SKM-1 (cell line): ENCODE data around the gene RNF5.
A peak's percentile ranks its signal among the peaks of the same experiment; 100 is the strongest.
"Not testable (repeated sequence)": the region's sequence is repeated elsewhere in the genome, so short reads cannot be mapped to it uniquely, and the experiment has no call there.

Source experiments
- DNase-seq: peaks from one replicate; lab custom pipeline; 2025; ENCODE audit not compliant: unreplicated experiment; lab: John Stamatoyannopoulos, UW

Gene RNF5

DNA sequence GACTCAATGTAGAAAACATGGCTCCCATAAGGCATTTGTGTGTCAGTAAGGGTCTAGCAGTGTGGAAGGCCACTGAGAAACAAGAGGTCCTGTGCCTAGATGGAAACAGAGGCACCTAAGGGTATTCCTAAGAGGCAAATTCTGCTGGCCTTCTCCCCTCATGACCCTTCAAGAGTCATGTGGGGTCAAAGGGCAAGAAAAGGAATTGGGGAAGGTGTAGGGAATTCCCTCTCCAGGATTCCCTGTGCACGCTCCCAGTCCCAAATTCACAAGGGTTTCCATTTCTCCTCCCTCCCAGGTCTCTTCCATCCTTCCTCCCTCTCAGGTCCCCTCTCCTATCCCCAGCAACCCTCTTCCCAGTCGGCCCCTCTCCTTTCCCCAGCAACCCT lies 2.9 kb upstream of the RNF5 start:
- DNase-seq, result no peak

DNA sequence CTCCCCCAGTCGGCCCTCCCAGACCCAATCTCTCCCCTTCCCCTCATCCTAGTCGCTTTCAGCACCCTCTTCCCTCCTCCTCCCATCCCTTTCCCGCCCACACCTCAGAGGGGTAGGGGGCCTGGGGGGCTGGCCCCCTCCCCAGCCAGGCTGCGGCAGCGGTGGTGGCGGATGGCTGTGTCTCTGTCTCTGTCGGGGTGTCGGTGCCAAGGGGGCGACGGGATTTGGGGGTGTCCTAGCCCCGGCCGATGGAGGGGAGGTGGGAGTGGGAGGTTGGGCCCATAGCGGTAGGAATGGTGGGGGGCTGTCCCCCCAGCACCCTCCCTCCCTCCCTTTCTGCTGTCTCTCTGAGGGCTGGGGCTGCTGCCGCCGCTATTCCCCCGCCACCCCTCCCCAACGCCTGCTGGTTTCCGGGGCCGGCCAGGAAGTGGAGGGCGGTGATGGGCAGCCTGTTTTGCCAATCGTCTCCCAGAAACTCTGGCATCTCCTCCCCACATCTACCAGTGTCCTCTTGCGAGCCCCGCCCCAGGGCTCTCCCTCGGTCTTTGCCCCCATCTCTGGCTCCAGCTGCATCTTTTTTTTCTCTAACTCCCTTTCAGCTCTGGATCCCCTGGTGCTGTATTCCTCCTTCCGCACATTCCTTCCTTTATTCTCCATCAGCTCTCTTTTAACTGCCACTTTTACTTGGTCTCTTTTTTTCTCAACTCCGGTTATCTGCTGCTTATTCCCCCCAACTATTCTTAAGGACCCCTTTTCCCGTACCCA lies 2.3 kb upstream of the RNF5 start, which contains the start of gene AGPAT1:
Gene AGPAT1 (minus strand): TSS at position 374 of the 765 bp plus-strand sequence. CDS start 4,588 bp downstream, outside the sequence.
- DNase-seq, result peak; percentile 95

DNA sequence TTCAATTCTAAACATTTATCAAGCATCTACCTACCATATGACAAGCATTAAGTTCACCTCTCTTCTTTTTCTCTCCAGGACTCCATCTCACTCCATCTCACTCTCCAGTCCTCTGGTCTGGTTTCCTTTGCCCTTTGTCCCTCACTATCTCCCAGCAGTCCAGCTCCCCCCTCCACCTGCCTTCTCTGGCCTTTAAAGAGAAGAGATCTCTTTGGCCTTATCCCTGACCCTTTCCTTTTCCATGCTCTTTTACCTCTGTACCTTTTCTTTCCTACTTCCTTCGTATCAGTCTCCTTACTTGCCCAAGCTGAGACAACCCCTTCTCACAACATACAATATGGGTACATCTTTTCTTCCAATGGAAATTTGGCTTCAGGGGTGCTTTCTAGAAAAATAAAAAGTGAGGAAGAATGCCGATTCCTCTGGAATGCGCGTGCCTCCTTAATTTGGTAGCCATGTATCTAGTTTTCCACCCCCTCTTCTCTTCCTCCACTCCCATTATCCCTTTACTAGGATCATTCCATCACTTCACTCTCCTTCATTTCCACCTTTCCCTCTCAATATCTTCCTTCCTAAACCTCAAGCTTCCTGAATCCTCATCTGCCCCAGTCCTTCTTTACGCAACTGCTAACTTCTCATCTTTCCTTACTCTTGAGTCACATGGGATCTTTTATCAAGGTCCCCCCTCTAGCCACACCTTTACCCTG lies 1.6 kb upstream of the RNF5 start:
- DNase-seq, result no peak

DNA sequence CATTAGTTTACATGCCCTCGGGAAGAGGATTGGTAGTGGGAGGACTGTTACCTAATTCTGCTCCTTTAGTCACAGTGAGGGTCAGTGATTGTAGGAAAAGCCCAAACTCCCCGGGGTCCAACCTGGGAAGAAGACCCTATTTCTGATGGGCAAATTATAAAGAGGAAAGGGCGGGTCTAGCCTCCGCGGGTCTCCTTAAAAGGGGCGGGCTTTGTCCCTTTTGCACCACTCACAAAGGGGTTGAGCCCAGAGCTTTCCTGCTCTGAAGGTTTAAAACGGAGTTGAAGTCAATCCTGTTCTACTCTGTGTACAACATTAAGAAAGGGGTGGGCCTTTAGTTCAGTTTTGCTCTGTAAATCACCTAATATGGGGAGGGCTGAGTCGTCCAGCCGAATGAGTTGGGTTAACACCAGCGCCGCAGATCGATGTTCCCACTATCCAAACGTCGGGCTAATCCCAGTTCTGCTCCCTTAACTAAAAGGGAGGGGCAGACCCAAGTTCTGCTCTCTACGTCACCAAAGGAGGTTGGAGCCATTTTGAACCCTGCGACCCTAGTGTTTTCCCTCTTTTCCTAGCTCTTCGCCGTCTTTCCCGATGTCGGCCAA lies 920 bp upstream of the RNF5 start:
- no peak for DNase-seq

DNA sequence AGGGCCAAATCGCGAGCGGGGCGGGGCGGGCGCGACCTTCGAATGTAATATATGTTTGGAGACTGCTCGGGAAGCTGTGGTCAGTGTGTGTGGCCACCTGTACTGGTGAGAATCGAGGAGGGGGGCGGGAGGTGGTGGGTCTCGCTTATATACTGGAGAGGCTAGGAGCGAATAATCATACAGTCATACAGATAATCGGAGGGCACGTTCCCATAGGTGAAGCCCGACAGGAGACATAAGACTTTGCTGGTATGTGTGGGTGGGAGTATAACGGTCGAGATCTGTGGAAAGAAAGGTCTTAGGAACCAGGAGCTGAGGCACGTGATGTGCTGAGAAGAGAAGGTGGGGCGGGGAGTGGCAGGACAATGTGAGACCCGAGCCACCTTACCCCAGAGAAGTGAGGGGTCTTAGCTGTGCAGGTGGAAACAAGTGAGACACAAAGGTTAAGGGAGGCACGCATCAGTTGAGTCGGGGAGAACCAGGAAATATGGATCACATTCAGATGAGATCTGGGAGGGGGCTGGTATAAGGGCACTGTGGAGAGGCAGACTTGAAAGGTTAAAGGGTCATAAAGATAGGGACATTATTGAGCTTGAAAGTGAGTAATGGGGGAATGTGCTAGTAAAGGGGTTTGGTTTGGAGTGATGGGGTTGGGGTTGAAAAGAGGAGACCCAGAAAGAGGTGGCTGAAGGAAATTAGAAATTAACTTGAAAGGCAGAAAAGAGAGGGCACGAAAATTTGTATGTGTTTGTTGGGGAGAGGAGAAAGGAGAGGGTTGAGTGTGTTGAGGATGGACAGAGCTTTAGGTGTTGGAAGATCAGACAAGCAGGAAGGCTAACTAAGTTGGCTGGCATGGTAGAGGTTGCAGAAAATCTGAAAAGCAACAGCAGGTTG lies 589 bp downstream of the RNF5 start:
- DNase-seq, result no peak

DNA sequence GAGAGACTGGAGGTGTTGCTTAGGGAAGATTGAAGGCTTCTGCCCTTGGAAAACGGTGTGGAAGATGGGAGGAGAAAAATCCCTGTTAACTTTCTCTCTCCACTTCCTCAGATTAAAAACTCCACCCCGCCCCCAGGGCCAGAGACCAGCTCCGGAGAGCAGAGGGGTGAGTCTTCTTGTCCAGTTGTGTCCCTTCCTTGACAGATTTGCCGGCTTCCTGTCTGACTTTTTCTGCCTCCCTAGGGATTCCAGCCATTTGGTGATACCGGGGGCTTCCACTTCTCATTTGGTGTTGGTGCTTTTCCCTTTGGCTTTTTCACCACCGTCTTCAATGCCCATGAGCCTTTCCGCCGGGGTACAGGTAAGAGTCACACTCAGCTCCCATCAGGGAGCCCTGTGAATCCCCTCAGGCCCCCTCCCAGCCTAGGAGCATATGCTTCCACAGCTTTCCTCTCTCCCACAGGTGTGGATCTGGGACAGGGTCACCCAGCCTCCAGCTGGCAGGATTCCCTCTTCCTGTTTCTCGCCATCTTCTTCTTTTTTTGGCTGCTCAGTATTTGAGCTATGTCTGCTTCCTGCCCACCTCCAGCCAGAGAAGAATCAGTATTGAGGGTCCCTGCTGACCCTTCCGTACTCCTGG lies 1.7 kb downstream of the RNF5 start:
- DNase-seq, result no peak

DNA sequence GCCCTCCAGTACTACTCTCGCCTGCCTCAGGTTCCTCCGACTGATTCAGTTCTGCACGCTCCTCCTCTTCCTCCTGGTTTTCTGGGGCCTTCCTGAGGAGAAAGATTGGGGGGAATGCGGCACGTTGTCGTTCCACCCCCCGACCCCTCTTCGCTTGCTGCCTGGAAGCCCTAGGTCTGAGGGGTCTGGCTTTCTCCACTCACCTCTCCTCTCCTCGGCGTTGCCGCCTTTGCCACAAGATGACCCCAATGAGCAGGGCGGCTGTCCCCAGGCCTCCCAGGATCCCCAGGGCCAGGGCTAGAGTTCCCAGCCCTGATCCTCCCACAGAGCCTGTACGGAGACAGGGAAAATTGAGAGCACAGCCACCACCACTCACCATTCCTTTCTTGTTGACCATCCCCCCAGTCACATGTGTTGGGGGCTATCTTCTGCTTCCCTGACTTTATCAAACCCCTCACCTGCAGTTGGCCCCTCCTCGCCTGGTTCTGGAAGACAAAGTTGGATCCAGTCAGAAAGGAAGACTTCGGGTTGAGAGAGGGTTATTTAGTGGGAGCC lies 3.0 kb downstream of the RNF5 start:
- DNase-seq, result no peak

DNA sequence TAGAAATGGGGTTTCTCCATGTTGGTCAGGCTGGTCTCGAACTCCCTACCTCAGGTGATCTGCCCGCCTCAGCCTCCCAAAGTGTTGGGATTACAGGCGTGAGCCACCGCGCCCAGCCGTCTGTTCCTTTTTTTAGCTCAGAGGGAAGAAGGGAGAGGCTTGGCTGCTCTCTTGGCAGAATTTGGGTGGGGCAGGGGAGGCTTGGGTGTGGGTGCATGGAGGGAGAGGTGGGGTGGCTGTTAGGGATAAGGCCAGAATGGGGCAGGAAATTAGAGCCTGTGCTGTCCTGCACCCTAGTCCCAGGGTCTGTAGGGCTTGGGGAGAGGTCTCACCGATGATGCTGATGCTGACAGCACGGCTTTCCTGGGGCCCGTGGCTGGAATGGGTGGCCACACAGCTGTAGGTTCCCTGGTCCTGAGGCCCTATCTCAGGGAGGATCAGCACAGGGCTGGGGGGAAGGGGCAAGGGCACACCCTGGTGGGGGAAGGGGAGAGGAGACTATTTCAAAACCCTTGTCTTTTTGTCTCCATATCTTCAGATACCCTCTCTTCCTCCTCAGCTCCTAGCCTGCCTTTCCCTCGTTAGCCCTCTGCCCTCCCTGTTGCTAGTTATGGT lies 3.8 kb downstream of the RNF5 start:
- DNase-seq, result no peak

DNA sequence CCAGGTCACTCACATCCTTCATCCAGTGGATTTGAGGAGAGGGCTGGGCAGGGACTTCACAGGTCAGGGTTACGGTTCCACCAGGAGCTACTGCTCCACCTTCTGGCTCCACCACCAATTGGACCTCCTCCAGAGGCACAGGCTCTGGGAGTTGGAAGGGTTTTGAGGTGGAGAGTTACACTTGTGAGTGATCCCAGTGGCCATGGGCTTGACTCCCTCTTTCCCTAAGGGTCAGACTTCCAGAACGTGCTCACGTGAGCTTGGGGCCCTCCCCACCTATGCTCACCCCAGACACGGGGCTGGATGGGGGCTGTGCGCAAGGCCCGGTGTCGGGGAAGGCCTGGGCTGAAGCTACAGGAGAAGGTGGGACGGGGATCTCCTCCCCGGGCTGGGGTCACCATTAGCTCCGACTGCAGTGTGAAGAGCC lies 4.4 kb downstream of the RNF5 start:
- no peak for DNase-seq

DNA sequence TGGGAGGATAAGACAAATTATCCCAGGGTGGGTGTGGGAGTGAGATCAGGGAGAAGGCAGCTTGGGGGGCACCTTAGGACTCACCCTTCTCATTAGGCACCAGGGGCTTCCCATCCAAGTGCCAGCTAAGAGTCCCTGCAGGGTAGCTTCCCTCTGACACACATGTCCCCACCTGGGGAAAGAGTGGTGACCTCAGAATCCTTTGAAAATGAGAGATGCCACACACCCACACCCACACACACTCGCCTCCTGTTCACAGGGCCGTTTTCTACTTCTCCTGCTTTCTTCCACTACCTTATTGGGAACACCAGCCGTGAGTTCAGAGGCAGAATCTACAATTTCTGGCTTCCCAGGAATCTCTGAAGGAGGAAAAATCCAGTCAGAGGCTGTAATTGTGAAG lies 4.8 kb downstream of the RNF5 start:
- DNase-seq, result no peak

DNA sequence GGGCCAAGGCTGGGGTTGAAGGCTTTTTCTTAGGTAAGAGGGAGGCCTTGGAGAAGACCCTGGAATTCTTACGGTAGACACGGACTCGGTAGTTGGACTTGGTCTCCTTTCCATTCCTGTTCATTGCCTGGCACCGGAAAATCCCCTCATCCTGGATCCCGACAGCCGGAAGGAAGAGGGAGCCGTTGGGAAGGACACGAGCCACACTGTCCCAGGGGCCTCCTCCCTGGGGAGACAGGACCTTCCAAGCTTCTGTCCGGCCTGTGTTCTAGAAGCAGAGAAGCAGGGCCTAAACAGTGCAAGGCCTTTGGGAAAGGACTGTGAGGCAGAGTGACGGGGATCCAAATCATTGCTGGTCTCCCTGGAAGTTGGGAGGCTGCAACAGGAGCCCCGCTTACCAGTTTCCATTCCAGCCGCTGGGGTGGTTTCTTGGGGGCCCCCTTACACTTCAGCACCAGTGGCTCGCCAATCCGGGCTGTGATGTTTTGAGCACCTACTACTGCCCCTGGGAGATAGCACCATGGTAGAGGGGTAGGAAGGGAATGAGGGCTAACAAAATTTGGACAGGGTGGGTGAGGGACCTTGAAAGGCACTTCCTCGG lies 5.4 kb downstream of the RNF5 start:
- DNase-seq, result no peak

DNA sequence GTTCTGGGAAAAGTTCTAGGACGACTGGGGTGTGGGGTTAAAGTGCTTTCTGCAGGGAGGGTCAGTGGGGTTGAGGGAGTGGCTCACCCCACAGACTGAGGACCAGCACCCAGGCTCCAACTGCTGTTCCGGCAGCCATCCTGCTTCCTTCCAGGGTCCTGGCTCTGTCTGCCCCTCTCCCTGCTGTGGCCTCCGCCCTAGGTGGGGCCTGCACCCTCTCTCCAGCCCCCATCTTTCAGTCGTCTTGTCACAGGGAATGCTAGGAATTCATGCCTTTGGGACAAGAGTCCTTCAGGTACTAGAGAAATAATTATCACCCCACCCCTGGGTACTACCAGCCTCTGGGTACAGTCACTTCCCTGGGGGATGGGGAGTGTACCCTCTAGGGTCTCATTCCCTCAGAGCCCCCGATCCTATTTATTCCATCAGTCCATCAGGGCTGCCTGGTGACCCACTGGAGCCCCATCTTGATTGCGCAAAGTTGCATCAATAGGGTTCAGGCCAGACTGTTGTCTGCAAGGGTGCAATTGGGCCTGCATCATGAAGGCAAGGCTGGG lies 6.0 kb downstream of the RNF5 start, which contains the start of gene AGER:
Gene AGER (minus strand): TSS at position 170 of the 557 bp plus-strand sequence. CDS start 31 bp downstream, at position 139.
- DNase-seq, result no peak

DNA sequence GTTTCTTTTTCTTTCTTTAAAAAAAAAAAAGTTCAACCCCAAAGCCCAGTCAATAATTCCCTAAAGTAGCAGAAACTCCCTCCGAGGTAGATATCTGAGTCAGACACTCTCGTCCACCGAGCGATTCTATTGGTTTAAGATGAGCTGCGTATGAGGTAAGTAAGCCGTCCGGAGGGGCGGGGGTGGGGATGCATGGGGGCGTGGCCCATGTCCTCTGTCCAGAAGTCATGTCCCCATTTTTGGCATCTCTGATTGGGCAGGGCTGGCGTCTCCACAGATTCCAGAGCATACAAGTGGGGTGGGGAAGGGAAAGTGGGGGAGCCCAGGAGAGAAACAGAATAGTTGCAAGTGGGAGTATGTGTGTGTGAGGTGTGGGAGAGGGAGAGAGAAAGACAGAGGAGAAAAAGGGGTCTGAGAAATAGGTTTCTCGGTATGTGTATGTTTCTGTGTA lies 7.5 kb downstream of the RNF5 start:
- not testable (repeated sequence) for DNase-seq

DNA sequence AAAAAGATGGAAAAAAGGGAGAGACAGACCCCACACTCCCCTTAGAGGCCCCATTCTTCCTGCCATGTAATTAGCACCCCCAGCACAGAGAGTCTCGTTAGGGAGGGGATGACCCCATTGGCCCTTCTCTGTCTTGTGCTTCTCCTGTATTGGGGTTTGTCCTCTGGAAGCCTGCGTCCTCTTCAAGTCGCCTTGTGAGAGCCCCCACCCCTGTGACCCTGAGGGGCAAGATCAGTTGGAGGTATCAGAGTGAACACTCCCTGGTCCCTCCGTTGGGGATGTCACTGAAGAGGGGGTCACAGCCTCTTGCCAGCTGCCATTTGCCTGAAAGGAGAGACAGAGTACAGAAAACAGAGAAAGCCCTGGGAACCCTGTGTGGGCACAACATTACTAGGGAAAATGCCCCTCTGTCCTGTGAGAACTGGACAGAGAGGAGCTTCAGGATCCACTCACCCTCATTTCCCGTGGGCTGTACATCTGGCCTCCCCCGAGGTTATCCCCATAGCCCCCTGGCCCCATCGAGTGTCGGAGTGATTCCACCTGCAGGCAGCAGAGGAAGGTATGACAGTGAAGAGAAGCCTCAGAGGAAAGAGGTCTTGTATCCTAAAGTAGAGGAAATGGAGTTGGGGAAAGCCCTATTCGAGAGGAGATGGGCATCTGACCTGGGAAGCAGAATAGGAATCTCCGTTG lies 8.1 kb downstream of the RNF5 start:
- not testable (repeated sequence) for DNase-seq

DNA sequence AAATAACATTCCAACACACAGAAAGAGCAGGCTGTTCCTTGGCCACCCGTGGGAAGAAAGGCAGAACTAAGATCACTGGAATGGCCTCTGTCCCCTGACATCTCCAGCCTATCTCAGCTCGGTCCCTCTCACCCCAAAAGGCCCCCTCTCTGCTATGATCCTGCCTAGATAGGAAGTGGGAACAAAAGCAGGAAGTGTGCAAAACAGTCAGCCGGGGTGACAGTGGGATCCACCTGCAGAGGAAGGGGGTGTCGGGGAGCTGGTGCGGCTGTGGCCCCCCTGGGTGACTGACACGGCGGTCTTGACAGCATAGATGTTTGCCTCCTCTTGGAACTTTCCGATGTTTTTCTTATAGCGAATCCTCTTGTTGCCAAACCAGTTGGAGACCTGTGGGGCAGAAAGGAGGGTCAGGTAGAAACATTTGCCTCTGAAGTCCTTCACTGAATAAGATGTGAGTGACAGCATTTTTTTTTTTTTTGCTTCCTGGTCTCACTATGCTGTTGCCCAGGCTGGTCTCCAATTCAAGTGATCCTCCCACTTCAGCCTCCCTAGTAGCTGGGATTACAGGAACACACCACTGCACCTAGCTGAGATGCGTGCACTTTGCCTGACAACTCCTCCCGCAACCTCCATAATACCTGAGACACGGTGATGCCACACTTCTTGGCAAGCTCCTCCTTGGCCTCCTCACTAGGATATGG lies 9.0 kb downstream of the RNF5 start:
- no peak for DNase-seq

DNA sequence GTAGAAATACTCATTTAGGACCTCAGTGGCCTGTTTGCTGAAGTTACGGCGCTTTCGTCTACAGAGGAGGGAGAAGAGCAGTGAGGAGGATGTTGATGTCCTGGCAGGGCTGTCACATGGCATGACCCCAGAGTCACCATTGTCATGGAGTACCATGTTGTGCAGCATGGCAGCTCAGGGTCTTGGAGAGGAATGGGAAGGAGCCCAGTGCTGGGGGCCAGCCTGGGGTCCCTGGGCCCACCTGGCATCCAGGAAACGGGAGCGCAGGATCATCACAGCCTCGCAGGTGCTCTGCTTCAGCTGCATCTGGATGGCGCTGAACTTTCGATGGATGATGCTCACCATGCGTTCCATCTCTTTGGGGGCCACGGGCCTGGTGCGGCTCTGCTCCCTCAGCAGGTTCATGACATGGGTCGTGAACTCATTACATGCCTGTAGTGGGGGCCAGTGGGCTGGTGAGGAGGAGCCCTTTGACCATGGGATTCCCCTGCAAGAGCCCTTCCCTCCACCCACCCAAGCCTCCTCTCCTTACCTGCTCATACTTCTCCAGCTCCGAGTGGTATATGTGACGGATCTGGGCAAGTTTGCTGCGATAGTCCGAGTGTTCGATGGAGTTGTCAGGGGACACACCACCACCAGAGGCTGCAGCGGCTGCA lies 9.6 kb downstream of the RNF5 start:
- DNase-seq, result not testable (repeated sequence)

DNA sequence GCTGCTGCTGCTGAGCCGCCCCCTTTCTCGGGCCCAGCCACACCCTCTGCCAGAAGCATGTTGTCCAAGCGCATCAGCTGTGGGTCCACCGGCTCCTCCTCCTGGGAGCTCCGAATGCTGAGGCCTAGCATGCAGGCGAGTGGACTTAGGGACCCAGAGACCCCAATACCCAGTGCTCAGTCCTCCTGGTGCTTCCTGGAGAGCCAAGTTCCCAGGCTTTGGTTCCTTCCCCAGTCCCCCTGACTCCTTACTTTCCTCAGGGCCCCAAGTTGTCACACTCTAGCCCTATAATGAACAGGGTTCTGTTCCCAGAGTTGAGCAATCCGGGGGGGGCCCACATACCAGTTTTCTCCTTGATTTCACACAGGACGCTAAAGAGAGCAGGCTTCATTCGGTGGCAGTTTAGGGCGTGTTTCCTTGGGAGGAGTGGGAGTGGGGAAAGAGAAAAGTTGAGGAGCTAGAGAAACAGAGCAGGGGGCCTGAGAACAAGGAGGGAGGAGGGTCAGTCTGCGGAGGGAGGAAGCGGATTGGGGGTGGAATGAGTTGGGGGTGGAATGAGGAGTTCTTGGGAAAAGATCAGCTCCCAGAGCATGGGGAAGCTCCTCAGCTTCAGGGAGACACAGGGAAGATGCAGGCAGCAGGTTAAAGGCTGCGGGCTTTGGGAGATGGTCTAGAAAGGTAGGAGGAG lies 10.3 kb downstream of the RNF5 start:
- DNase-seq, result no peak
